Prostate gland (tissue), 2 donors: ENCODE data around the gene CERS6. TPM values are rescaled to one million over a fixed set of nuclear protein-coding genes. Genes with fewer than 3 reads are reported as not detected.

ENCODE experiments used
- DNase-seq: peaks from one replicate; pipeline ENCODE4 v3.0.0-alpha.2; 2019; ENCODE audit warnings: low spot score
- H3K27ac ChIP-seq, 2 donors: fragments of 200-600 bp; sonication (generic); 2 replicates each; pipeline ENCODE4 v1.5.1; 2017 to 2019
- H3K27me3 ChIP-seq: fragments of 200-600 bp; sonication (generic); replicated peaks from 2 replicates; pipeline ENCODE4 v1.5.1; 2019; ENCODE audit not compliant: insufficient read depth
- H3K36me3 ChIP-seq, 2 donors: fragments of 200-600 bp; sonication (generic); 1 replicate in 1 of 2; 2 replicates in 1 of 2; pipeline versions ENCODE4 v1.5.1 to v1.8.1; 2017 to 2019
- H3K4me1 ChIP-seq: fragments of 200-600 bp; sonication (generic); replicated peaks from 2 replicates; pipeline ENCODE4 v1.5.1; 2019
- H3K4me3 ChIP-seq, 2 donors: fragments of 200-600 bp; sonication (generic); 2 replicates each; pipeline ENCODE4 v1.5.1; 2017 to 2019
- H3K9me3 ChIP-seq: fragments of 200-600 bp; sonication (generic); 2 replicates; pipeline ENCODE4 v1.5.1; 2017
- CTCF ChIP-seq, 4 experiments: fragments of 200-600 bp in 2 of 4; fragments of 450-650 bp in 2 of 4; sonication (generic) in 2 of 4; IDR thresholded peaks; 1 replicate in 3 of 4; 2 replicates in 1 of 4; pipeline ENCODE4 v1.5.1; 2016 to 2019; ENCODE audit warnings: antibody characterized with exemption in 4 of 4, mild to moderate bottlenecking in 2 of 4, moderate library complexity in 2 of 4
- POLR2A ChIP-seq: fragments of 450-650 bp; IDR thresholded peaks from one replicate; pipeline ENCODE4 v1.6.1; 2016; ENCODE audit warnings: antibody characterized with exemption, mild to moderate bottlenecking
- POLR2AphosphoS5 ChIP-seq: sonication (generic); formaldehyde crosslinking; IDR thresholded peaks from one replicate; pipeline ENCODE4 v1.6.1; 2017; ENCODE audit warnings: antibody characterized with exemption
- WGBS: methylation state at CpG from one replicate; pipeline ENCODE4 v1.1.5; 2018; 5-methylcytosine and 5-hydroxymethylcytosine counted together
- intact Hi-C: fragments of 100-400 bp; cut with DNase I; formaldehyde crosslinking; loops from one replicate; pipeline ENCODE4 v1.14.2; 2022
- total RNA-seq, 2 donors: library from RNA; depleted of rRNA; stranded (reverse); fragments of >200 nt; gene quantifications; one replicate each; pipeline ENCODE4 v1.1.0, GENCODE V29; 2016

The CERS6 gene
- total RNA-seq, 2 donors from 2014 or later = 30.1 to 67.8 TPM

GRCh38 chr2:168525716-168526446, 69.8 kb downstream of the CERS6 start:
- H3K36me3 ChIP-seq = no peaks in the 10 kb centered on the region
- intact Hi-C loops = loop anchor here (5.0 kb wide), 1 partner anchor 106 kb away; no protein-coding TSS in a partner anchor
- no peak for DNase-seq
- TF ChIP-seq POLR2AphosphoS5 = no peak
- H3K4me1 ChIP-seq = peaks cover 7% of the 10 kb centered on the region
- H3K9me3 ChIP-seq = no peaks in the 10 kb centered on the region
- no peak overlapping the region for H3K4me3 ChIP-seq
- no peaks in the 10 kb centered on the region for H3K27me3 ChIP-seq
- WGBS = 17% methylated on average over 1 of the region's 1 CpG
- peak overlapping the region; percentile 41 for H3K27ac ChIP-seq

GRCh38 chr2:168526641-168527040, 70.6 kb downstream of the CERS6 start:
- H3K4me1 ChIP-seq = peaks cover 7% of the 10 kb centered on the region
- WGBS = 15% methylated on average over 3 of the region's 3 CpGs
- DNase-seq = peak; percentile 65

GRCh38 chr2:168528016-168528415, 71.9 kb downstream of the CERS6 start:
- TF ChIP-seq CTCF (IDR thresholded peaks at IDR 0.05) = no peak
- TF ChIP-seq POLR2A = no peak
- no peak for TF ChIP-seq POLR2AphosphoS5
- H3K27me3 ChIP-seq = no peaks in the 10 kb centered on the region
- no peak for DNase-seq
- H3K36me3 ChIP-seq = no peaks in the 10 kb centered on the region
- intact Hi-C loops = loop anchor here (5.0 kb wide), 1 partner anchor 104 kb away; no protein-coding TSS in a partner anchor
- peaks cover 7% of the 10 kb centered on the region for H3K4me1 ChIP-seq
- no peak overlapping the region for H3K4me3 ChIP-seq
- peak overlapping the region in 1 of 2 donors; percentile 41 for H3K27ac ChIP-seq
- no peaks in the 10 kb centered on the region for H3K9me3 ChIP-seq

More at GRCh38 chr2:168526641-168527040, 70.6 kb downstream of the CERS6 start:
- intact Hi-C loops = loop anchor here (5.0 kb wide), 1 partner anchor 106 kb away; no protein-coding TSS in a partner anchor
- Histone ChIP-seq H3K36me3 (no peaks in the 10 kb centered on the region), H3K4me3 (no peak overlapping the region), H3K27me3 (no peaks in the 10 kb centered on the region), H3K9me3 (no peaks in the 10 kb centered on the region), H3K27ac (peak overlapping the region; percentile 41)
- no peak for TF ChIP-seq CTCF (IDR thresholded peaks at IDR 0.05)
- TF ChIP-seq POLR2AphosphoS5 = peak; percentile 91

- DNase-seq = no peak
- TF ChIP-seq POLR2A = no peak
- TF ChIP-seq POLR2AphosphoS5 = no peak
- TF ChIP-seq CTCF (IDR thresholded peaks at IDR 0.05) = no peak
- Histone ChIP-seq H3K27me3 (no peaks in the 10 kb centered on the region), H3K9me3 (no peaks in the 10 kb centered on the region), H3K36me3 (no peaks in the 10 kb centered on the region), H3K4me3 (no peak overlapping the region), H3K27ac (peak overlapping the region; percentile 12 to 52), H3K4me1 (peaks cover 7% of the 10 kb centered on the region)
- intact Hi-C loops = loop anchor here (5.0 kb wide), 1 partner anchor 104 kb away; no protein-coding TSS in a partner anchor
Measured at GRCh38 chr2:168528469-168528868, 72.4 kb downstream of the CERS6 start.

- TF ChIP-seq POLR2AphosphoS5 (no peak), CTCF (IDR thresholded peaks at IDR 0.05) (no peak), POLR2A (no peak)
- no peak for DNase-seq
- peaks cover 7% of the 10 kb centered on the region for H3K4me1 ChIP-seq
- H3K27me3 ChIP-seq = no peaks in the 10 kb centered on the region
- no peaks in the 10 kb centered on the region for H3K36me3 ChIP-seq
- intact Hi-C loops = loop anchor here (5.0 kb wide), 1 partner anchor 103 kb away; no protein-coding TSS in a partner anchor
- 94% methylated on average over 2 of the region's 2 CpGs for WGBS
- H3K27ac ChIP-seq = peak overlapping the region; percentile 35 to 52
- no peaks in the 10 kb centered on the region for H3K9me3 ChIP-seq
- no peak overlapping the region for H3K4me3 ChIP-seq
Measured at GRCh38 chr2:168529054-168529833, 73.2 kb downstream of the CERS6 start.
